GM12873 (cell line): Measurements from ENCODE around the gene FAM53B.

Source experiments
- TF ChIP-seq, protein P1 (sequence below): IDR thresholded peaks from 2 replicates; pipeline ENCODE4 v1.5.1; 2012; ENCODE audit warnings: low read depth, mild to moderate bottlenecking, moderate library complexity, low read length, control low read depth; ENCODE audit not compliant: insufficient read depth; ENCODE audit errors: missing control alignments

The FAM53B gene

DNA sequence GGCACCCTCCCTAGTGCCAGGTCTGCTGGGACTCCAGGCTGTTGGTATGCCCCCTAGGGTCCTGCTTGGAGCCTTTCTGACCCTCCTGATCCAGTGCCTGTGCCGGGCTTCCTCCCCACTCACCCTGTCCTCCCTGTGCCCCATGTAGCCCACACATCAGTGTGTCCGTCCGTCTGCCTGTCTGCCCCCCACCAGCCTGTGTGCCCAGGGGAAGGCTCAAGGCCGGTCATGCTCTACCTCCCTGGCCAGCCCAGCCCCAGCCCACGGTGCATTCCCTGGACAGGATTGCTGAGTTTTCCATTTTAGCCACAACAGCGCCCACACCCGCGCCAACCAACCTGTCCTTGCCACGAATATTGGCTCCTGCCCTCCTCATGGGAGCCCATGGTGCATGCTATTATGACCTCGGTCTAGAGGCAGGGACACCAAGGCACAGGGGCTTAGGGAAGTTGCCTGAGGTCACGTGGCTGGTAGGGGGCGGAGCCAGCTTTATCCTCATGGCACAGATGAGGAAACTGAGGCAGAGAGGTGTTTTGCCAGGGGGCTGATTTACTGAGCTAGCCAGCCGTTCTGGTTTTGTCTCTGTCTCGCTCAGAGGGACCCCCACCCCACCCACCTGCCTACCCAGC lies 136.0 kb downstream of the FAM53B start:
- TF ChIP-seq, protein P1, sequence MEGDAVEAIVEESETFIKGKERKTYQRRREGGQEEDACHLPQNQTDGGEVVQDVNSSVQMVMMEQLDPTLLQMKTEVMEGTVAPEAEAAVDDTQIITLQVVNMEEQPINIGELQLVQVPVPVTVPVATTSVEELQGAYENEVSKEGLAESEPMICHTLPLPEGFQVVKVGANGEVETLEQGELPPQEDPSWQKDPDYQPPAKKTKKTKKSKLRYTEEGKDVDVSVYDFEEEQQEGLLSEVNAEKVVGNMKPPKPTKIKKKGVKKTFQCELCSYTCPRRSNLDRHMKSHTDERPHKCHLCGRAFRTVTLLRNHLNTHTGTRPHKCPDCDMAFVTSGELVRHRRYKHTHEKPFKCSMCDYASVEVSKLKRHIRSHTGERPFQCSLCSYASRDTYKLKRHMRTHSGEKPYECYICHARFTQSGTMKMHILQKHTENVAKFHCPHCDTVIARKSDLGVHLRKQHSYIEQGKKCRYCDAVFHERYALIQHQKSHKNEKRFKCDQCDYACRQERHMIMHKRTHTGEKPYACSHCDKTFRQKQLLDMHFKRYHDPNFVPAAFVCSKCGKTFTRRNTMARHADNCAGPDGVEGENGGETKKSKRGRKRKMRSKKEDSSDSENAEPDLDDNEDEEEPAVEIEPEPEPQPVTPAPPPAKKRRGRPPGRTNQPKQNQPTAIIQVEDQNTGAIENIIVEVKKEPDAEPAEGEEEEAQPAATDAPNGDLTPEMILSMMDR = no peak

DNA sequence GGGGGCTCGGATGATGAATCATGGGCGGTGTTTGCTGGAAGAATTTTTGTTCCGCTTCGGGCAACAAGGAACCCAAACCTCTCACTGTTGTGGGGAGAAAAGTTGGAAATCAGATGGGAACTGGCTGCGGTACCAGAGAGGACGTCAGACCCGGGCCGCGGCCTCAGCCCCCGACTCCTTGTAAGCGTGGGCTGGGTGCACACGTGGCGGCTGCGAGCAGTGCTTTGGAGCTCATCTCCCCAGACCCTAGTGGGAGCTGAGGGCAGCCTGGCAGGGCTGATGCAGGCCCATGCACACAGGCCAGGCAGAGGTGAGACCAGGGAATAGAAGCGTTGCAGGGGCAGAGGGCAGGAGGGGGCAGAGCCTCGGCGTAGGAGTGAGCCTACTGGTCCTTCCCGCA lies 136.5 kb downstream of the FAM53B start:
- TF ChIP-seq, protein P1 = no peak

DNA sequence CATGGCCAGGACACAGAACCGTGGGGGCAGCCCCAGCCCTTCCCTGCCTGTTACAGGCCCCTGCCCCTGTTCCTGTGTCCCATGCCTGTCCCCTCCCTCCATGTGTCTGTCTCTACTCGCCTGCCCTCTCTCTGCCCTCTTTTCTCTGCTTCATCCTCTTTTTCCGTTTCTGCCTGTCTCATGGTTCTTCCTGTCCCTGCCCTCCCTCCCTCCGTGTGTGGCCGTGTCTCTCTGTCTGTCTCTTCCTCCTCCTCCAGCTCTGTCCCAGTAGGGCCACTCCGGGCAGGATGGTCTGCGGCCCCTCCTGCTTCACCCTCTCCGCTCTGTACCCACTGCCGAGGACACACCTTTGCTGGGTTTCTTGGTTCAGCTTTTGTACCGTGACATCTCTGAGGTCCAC lies 137.4 kb downstream of the FAM53B start:
- TF ChIP-seq, protein P1 = no peak

DNA sequence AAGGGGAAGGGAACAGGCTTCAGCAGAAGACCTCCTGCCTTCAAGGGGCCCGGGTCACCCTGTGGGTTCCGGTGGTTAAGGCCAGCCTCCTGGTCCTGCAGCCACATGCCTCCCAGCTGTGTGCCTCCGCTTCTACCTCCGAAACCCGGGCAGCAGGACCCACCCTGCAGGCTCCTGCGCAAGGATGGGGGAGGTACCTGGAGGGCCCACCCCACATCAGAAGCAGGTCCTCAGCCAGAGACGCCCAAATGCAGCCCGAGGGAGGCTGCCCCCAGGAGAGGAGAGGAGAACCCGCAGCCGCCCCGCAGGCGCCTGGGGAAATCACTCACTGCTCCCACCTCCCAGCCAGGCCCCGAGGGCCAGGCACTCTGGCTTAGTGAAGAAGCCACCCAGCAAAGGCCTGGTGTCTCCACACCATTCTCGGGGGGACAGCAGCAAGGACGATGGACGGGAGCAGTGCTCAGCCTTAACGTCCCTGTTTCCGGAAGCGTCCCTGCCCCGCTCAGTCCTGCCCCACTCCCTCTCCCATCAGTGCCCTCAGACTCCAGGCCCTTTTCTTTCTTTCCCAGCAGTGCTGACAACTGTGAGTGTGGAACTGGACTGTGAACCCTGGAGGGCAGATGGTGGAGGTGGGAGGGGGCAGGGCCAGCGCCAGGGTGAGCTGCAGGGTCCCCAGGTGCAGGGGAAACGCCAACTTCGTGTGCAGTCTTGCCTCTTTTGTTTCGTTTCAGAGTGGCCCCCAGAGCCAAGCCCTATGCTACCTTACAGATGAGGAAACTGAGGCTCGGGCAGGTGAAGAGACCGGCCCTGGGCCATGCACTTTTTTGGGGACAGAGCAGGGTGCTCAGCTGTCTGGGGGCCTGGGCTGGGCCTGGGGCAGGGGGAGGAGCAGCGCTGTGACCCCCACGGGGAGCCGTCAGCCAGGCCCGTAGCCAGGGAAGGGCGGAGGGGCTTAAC lies 138.0 kb downstream of the FAM53B start:
- TF ChIP-seq, protein P1 = no peak

DNA sequence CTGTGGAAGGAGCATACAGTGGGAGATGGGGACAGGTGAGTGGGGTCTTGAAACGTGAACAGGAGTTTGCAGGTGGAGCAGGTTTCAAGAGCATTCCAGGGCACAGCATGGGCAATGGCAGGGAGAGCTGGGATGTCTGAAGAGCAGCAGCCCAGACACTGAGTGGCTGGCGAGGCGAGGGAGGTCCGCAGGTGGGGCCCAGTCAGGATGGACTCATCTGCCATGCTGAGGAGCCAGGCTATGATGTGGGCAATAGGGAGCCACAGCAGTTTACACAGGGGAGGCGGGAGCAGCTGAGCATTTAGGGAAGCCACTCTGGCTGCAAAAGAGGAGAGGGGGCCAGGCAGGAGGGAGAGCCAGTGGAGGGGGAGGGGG lies 138.7 kb downstream of the FAM53B start:
- TF ChIP-seq, protein P1 = no peak

DNA sequence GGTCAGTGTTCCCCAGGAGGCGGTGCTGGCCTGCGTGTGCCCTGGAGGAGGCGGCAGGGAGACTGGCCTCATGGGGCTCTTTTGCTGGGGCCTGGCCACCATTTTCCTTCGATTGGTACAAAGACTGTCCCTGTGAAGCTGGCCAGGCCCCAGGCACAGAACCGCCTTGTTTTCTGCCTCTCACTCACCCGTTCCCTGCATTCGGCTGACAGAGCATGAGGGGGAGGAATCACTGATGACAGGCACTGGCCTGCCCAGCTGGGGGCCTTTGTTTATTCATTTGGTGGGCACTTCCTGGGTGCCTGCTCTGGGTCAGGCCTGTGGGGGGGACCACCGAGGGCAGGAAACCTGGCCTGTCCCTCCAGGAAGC lies 139.2 kb downstream of the FAM53B start:
- TF ChIP-seq, protein P1 = no peak

DNA sequence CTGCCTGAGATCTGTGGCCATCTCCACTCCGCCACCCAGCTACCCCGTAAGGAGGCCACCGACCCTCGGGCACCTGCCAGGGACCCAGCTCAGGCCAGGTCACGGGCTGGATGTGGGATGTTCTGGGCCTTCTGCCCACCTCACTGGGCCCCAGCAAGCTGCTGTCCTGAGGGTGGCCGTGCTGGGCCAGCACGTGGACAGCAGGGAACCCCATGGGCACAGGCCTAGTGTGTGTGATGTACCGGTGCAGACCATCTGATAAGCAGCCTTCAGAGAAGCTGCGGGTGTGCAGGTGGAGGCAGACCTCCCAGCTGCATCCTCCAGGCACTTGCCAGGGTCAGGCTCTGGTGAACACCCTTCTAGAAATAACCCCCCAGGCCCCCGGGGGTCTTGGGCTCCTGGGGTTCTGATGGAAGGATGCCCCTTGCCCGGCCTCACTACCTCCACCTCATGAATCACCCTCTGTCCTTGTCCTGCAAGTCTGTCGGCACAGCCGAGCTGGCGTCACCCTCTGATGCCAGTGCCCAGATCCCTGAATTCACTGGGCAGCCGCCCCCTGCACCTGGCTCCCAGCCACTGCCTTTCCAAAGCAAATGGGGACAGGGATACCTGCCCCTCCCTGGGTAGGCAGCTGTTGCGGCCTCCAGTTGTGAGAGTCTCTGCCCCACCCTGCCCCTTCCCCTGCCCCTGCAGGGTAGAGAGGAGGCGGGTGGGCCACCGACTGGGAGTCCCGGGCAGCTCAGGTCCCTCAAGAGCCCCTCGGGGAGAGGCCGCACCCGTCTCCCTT lies 139.8 kb downstream of the FAM53B start:
- TF ChIP-seq, protein P1 = no peak
